ENCODE measurements around the gene POLR1A. TPM values are rescaled to one million over a fixed set of nuclear protein-coding genes. Genes with fewer than 3 reads are reported as not detected.
"Not testable (repeated sequence)": the region's sequence is repeated elsewhere in the genome, so short reads cannot be mapped to it uniquely, and the experiment has no call there.

POLR1A gene
- total and polyA plus RNA-seq, 12 donors: 3.9 to 25.8 (median 20.8) TPM

GRCh38 chr2:85992611-85993010, 113.1 kb downstream of the POLR1A start:
- Histone ChIP-seq H3K36me3 (no peaks in the 10 kb centered on the region), H3K9me3 (no peaks in the 10 kb centered on the region), H3K27me3 (peaks cover 0 to 2% (median 0%) of the 10 kb centered on the region in 7 donors), H3K27ac (no peak overlapping the region), H3K4me1 (peaks cover 9 to 51% (median 38%) of the 10 kb centered on the region in 9 donors), H3K4me3 (no peak overlapping the region)
- DNase-seq: no peak
- intact Hi-C loops (cut with DNase I): loop anchor here in 1 of 10 donors (10.0 kb wide), 1 partner anchor 82 kb away; no protein-coding TSS in a partner anchor
- no peak for ATAC-seq
- TF ChIP-seq CTCF (IDR thresholded peaks at IDR 0.05): no peak

GRCh38 chr2:85992053-85992452, 113.6 kb downstream of the POLR1A start:
- H3K4me1 ChIP-seq: peaks cover 9 to 49% (median 33%) of the 10 kb centered on the region in 9 donors
- intact Hi-C loops (cut with DNase I): loop anchor here in 1 of 10 donors (10.0 kb wide), 1 partner anchor 83 kb away; no protein-coding TSS in a partner anchor

GRCh38 chr2:85990084-85990483, 115.6 kb downstream of the POLR1A start:
- peaks cover 0 to 11% (median 0%) of the 10 kb centered on the region in 7 donors for H3K27me3 ChIP-seq
- no peaks in the 10 kb centered on the region for H3K9me3 ChIP-seq
- H3K4me1 ChIP-seq: peaks cover 6 to 30% (median 18%) of the 10 kb centered on the region in 9 donors
- H3K4me3 ChIP-seq: no peak overlapping the region
- DNase-seq (no peak), ATAC-seq (no peak)
- H3K27ac ChIP-seq: no peak overlapping the region
- intact Hi-C loops (cut with DNase I): loop anchor here in 1 of 10 donors (10.0 kb wide), 1 partner anchor 85 kb away; no protein-coding TSS in a partner anchor
- WGBS, 2 donors: 91% methylated on average over 8 of the region's 8 CpGs
- no peak for TF ChIP-seq CTCF (IDR thresholded peaks at IDR 0.05)
- no peaks in the 10 kb centered on the region for H3K36me3 ChIP-seq

More at GRCh38 chr2:85992053-85992452, 113.6 kb downstream of the POLR1A start:
- not testable (repeated sequence) for ATAC-seq, DNase-seq, H3K9me3 ChIP-seq, H3K27me3 ChIP-seq, H3K36me3 ChIP-seq, H3K4me3 ChIP-seq, H3K27ac ChIP-seq
- 98% methylated on average over 9 of the region's 9 CpGs for WGBS, 2 donors

GRCh38 chr2:85989288-85989865, 116.3 kb downstream of the POLR1A start:
- Histone ChIP-seq H3K27me3 (peaks cover 0 to 12% (median under 1%) of the 10 kb centered on the region in 7 donors), H3K27ac (no peak overlapping the region), H3K36me3 (no peaks in the 10 kb centered on the region), H3K4me1 (peaks cover 3 to 23% (median 11%) of the 10 kb centered on the region in 9 donors), H3K4me3 (no peak overlapping the region), H3K9me3 (no peaks in the 10 kb centered on the region)
- DNase-seq: no peak
- no peak for TF ChIP-seq CTCF (IDR thresholded peaks at IDR 0.05)
- intact Hi-C loops (cut with DNase I): no loop called here
- 83 to 93% methylated on average over 7 of the region's 7 CpGs for WGBS, 2 donors
- ATAC-seq: no peak

- intact Hi-C loops (cut with DNase I): no loop called here
- no peak for ATAC-seq
- no peak overlapping the region for H3K27ac ChIP-seq
- no peak overlapping the region for H3K4me3 ChIP-seq
- peaks cover 0 to 19% (median 6%) of the 10 kb centered on the region in 9 donors for H3K4me1 ChIP-seq
- peaks cover 0 to 17% (median 5%) of the 10 kb centered on the region in 7 donors for H3K27me3 ChIP-seq
- H3K9me3 ChIP-seq: no peaks in the 10 kb centered on the region
- no peak for DNase-seq
- no peaks in the 10 kb centered on the region for H3K36me3 ChIP-seq
- WGBS, 2 donors: 95% methylated on average over 7 of the region's 7 CpGs
- TF ChIP-seq CTCF (IDR thresholded peaks at IDR 0.05): no peak
These were observed 116.8 kb downstream of the POLR1A start for GRCh38 chr2:85988914-85989270.
